HEK293 (cell line): ENCODE measurements around the gene MARK3.

ENCODE experiments used
- CTCF ChIA-PET: fragments of 350-600 bp; formaldehyde crosslinking; extraction: SDS; loops from one replicate; lab custom pipeline; 2021; ENCODE audit warnings: antibody characterized with exemption; lab: Yijun Ruan, JAX
- POLR2A ChIA-PET: fragments of 300-600 bp; formaldehyde crosslinking; extraction: SDS; loops from one replicate; lab custom pipeline; 2020; ENCODE audit warnings: antibody characterized with exemption, inconsistent platforms; lab: Yijun Ruan, JAX
- H3K27ac ChIP-seq: fragments of 200-500 bp; sonication (Bioruptor generic); 2 replicates; pipeline ENCODE4 v1.5.1; 2014; ENCODE audit warnings: low read depth, low read length, control low read depth, inconsistent platforms; ENCODE audit errors: extremely low read depth
- H3K36me3 ChIP-seq, 2 experiments: fragments of 200-500 bp in 1 of 2; sonication (Bioruptor generic) in 1 of 2; 1 replicate in 1 of 2; 2 replicates in 1 of 2; pipeline ENCODE4 v1.5.1; 2014 to 2017; ENCODE audit warnings: inconsistent platforms in 2 of 2, low read length in 2 of 2; ENCODE audit not compliant: control insufficient read depth in 2 of 2, insufficient read depth in 1 of 2
- H3K4me1 ChIP-seq: fragments of 200-500 bp; sonication (Bioruptor generic); 2 replicates; pipeline ENCODE4 v1.5.1; 2014; ENCODE audit warnings: mild to moderate bottlenecking, low read length, inconsistent platforms; ENCODE audit not compliant: control insufficient read depth, insufficient read depth
- H3K4me3 ChIP-seq: 2 replicates; pipeline ENCODE4 v1.5.1; 2011; ENCODE audit warnings: low read depth, mild to moderate bottlenecking, control low read depth, low read length, moderate library complexity
- H3K9me3 ChIP-seq: fragments of 200-500 bp; sonication (Bioruptor generic); 2 replicates; pipeline ENCODE4 v1.5.1; 2014; ENCODE audit warnings: low read depth, low read length, inconsistent platforms; ENCODE audit not compliant: control insufficient read depth, insufficient read depth
- HIC1 ChIP-seq: fragments of 450-650 bp; formaldehyde crosslinking; IDR thresholded peaks from 2 replicates; pipeline ENCODE4 v1.5.1; 2016; ENCODE audit warnings: missing biosample characterization, missing genetic modification characterization
- KLF1 ChIP-seq: fragments of 450-650 bp; formaldehyde crosslinking; IDR thresholded peaks from 2 replicates; pipeline ENCODE4 v1.5.1; 2016; ENCODE audit warnings: missing biosample characterization, missing genetic modification characterization
- PRDM2 ChIP-seq: fragments of 450-650 bp; formaldehyde crosslinking; IDR thresholded peaks from 2 replicates; pipeline ENCODE4 v1.5.1; 2016; ENCODE audit warnings: missing biosample characterization, missing genetic modification characterization, borderline replicate concordance
- REST ChIP-seq: fragments of 450-650 bp; formaldehyde crosslinking; IDR thresholded peaks from 2 replicates; pipeline ENCODE4 v1.5.1; 2016; ENCODE audit warnings: missing biosample characterization, missing genetic modification characterization
- SP3 ChIP-seq: fragments of 450-650 bp; formaldehyde crosslinking; IDR thresholded peaks from 2 replicates; pipeline ENCODE4 v1.5.1; 2016; ENCODE audit warnings: missing biosample characterization, missing genetic modification characterization
- TRIM28 ChIP-seq: IDR thresholded peaks from 2 replicates; pipeline ENCODE4 v1.6.1; 2011; ENCODE audit warnings: low read length, control low read depth, borderline replicate concordance
- ZBTB26 ChIP-seq: fragments of 450-650 bp; formaldehyde crosslinking; optimal IDR thresholded peaks from 2 replicates; pipeline ENCODE3; 2016; ENCODE audit warnings: missing biosample characterization, mild to moderate bottlenecking, missing genetic modification characterization
- ZIC2 ChIP-seq: fragments of 450-650 bp; formaldehyde crosslinking; IDR thresholded peaks from 2 replicates; pipeline ENCODE4 v1.5.1; 2016; ENCODE audit warnings: missing biosample characterization, missing genetic modification characterization
- ZNF335 ChIP-seq: fragments of 450-650 bp; formaldehyde crosslinking; conservative IDR thresholded peaks from 2 replicates; pipeline ENCODE4 v1.5.1; 2016; ENCODE audit warnings: missing biosample characterization, missing genetic modification characterization
- ZNF416 ChIP-seq: fragments of 450-650 bp; formaldehyde crosslinking; IDR thresholded peaks from 2 replicates; pipeline ENCODE4 v1.5.1; 2016; ENCODE audit warnings: missing biosample characterization, missing genetic modification characterization
- ZNF513 ChIP-seq: fragments of 450-650 bp; IDR thresholded peaks from 2 replicates; pipeline ENCODE4 v1.5.1; 2018; ENCODE audit warnings: missing biosample characterization, missing genetic modification characterization
- ZNF529 ChIP-seq: fragments of 450-650 bp; formaldehyde crosslinking; IDR thresholded peaks from 2 replicates; pipeline ENCODE4 v1.5.1; 2017; ENCODE audit warnings: missing genetic modification characterization, missing biosample characterization; ENCODE audit not compliant: insufficient replicate concordance
- ZSCAN23 ChIP-seq: fragments of 450-650 bp; formaldehyde crosslinking; IDR thresholded peaks from 2 replicates; pipeline ENCODE4 v1.5.1; 2016; ENCODE audit warnings: missing biosample characterization, missing genetic modification characterization
- TF ChIP-seq, protein P1 (sequence below): fragments of 450-650 bp; formaldehyde crosslinking; IDR thresholded peaks from 2 replicates; pipeline ENCODE4; 2016; ENCODE audit warnings: missing biosample characterization, missing genetic modification characterization

MARK3 gene

DNA sequence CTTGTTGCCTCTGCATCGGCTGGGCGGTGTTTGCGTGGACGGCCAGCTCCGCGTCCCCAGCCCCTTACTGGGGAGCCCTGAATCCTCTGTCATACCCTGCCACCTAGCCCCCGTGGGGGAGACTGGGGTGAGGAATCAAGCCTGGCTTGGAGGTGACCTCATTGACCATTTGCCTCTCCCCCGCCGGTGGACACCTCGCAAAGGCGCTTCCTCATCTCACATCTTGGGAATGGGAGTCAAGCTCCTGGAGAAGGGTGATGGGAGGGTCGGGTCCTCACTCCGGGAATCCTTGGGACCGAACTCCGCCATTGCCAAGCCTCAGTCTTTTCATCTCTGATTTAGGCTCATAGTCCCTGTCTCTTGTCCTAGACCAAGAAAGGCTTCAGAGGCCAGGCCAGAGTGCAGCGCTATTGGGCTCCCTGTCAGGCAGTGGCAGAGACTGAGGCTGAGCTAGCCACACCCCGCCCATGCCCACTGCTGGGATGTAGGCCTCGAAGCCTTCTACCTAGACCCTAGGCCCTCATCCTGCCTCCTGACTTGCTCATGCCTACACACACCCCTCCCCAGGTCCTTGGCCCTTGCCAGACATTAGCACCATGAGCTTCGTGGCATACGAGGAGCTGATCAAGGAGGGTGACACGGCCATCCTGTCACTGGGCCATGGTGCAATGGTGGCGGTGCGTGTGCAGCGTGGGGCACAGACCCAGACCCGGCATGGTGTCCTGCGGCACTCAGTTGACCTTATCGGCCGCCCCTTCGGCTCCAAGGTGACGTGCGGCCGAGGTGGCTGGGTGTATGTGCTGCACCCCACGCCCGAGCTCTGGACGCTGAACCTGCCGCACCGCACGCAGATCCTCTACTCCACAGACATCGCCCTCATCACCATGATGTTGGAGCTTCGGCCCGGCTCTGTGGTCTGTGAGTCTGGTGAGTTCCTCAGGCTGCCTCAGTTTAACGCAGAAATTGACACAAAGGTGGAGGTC is 144.5 kb downstream of the MARK3 start:
- peaks cover 0 to 19% of the 10 kb centered on the region in 2 experiments; a peak in 1 of 3 replicates for H3K36me3 ChIP-seq
- H3K9me3 ChIP-seq = no peaks in the 10 kb centered on the region
- peak overlapping the region; percentile 83 for H3K4me3 ChIP-seq
- H3K4me1 ChIP-seq = peaks cover 17% of the 10 kb centered on the region
- H3K27ac ChIP-seq = peak overlapping the region; percentile 79; the same call in 1 of the 2 replicates
- TF ChIP-seq PRDM2 (tag by site-specific recombination) (0 out of 2 replicates have a peak, but pooled peaks have one; percentile 15), ZBTB26 (tag by site-specific recombination) (peak; percentile 5), ZNF416 (tag by site-specific recombination) (no peak), HIC1 (tag by site-specific recombination) (0 out of 2 replicates have a peak, but pooled peaks have one; percentile 3), ZNF335 (0 out of 2 replicates have a peak, but pooled peaks have one; percentile 15), ZNF529 (no peak), ZSCAN23 (tag by site-specific recombination) (no peak)
- ChIA-PET POLR2A (interaction anchor here (0.8 to 2.2 kb wide), 9 partner anchors 9 to 196 kb away, joined by 3 to 18 read pairs (median 8); partner anchors contain the start of genes BAG5, COA8 and EIF5), CTCF (interaction anchor here (0.6 to 2.8 kb wide), 5 partner anchors 11 to 1516 kb away, joined by 3 to 13 read pairs (median 3); no protein-coding TSS in a partner anchor)

DNA sequence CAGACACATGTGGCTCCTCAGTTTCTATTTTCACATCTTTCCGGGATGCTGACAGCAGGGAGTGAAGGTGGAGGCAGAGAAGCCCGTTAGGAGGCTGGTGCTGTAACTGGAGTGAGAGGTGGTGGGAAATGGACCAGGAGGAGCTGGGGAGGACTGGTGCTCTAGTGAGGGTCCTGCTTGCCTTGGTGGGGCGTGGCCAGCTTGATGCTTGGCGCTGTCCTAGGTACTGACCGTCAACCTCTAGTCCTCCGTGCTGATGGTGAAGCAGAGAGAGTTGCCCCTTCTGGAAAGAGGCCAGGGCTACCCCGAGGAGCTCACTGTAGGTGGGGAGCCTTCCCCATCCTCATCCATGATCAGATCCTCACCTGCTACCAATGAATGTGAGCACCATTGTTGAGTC is 145.2 kb downstream of the MARK3 start:
- no peak for TF ChIP-seq SP3 (tag by site-specific recombination)
- no peak for TF ChIP-seq TRIM28
- no peak for TF ChIP-seq ZIC2 (tag by site-specific recombination)
- 0 out of 2 replicates have a peak, but pooled peaks have one; percentile 20 for TF ChIP-seq KLF1 (tag by site-specific recombination)
- TF ChIP-seq, protein P1, sequence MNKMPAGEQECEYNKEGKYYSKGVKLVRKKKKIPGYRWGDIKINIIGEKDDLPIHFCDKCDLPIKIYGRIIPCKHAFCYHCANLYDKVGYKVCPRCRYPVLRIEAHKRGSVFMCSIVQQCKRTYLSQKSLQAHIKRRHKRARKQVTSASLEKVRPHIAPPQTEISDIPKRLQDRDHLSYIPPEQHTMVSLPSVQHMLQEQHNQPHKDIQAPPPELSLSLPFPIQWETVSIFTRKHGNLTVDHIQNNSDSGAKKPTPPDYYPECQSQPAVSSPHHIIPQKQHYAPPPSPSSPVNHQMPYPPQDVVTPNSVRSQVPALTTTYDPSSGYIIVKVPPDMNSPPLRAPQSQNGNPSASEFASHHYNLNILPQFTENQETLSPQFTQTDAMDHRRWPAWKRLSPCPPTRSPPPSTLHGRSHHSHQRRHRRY = no peak
- TF ChIP-seq REST (tag by site-specific recombination) = peak; percentile 99
- no peak for TF ChIP-seq ZNF513 (tag by site-specific recombination)
- Histone ChIP-seq H3K27ac (no peak overlapping the region), H3K4me3 (no peak overlapping the region), H3K9me3 (no peaks in the 10 kb centered on the region), H3K4me1 (peaks cover 16% of the 10 kb centered on the region), H3K36me3 (peaks cover 0 to 19% of the 10 kb centered on the region in 2 experiments; a peak in 1 of 3 replicates)
- POLR2A ChIA-PET = interaction anchor here (0.8 to 1.6 kb wide), 4 partner anchors 9 to 20 kb away, joined by 3 to 8 read pairs (median 3); partner anchors contain the start of gene CKB
- CTCF ChIA-PET = interaction anchor here (0.6 to 1.4 kb wide), 2 partner anchors 12 to 13 kb away, joined by 3 to 5 read pairs; no protein-coding TSS in a partner anchor
